NCI-H1105 (cell line): ENCODE data around the gene WHAMM.
"Not testable (repeated sequence)": the region's sequence is repeated elsewhere in the genome, so short reads cannot be mapped to it uniquely, and the experiment has no call there.

ENCODE experiments used
- DNase-seq: peaks from one replicate; lab custom pipeline; 2025; lab: John Stamatoyannopoulos, UW

Gene WHAMM, protein sequence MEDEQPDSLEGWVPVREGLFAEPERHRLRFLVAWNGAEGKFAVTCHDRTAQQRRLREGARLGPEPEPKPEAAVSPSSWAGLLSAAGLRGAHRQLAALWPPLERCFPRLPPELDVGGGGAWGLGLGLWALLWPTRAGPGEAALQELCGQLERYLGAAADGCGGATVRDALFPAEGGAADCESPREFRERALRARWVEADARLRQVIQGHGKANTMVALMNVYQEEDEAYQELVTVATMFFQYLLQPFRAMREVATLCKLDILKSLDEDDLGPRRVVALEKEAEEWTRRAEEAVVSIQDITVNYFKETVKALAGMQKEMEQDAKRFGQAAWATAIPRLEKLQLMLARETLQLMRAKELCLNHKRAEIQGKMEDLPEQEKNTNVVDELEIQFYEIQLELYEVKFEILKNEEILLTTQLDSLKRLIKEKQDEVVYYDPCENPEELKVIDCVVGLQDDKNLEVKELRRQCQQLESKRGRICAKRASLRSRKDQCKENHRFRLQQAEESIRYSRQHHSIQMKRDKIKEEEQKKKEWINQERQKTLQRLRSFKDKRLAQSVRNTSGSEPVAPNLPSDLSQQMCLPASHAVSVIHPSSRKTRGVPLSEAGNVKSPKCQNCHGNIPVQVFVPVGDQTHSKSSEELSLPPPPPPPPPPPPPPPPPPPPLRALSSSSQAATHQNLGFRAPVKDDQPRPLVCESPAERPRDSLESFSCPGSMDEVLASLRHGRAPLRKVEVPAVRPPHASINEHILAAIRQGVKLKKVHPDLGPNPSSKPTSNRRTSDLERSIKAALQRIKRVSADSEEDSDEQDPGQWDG

DNA sequence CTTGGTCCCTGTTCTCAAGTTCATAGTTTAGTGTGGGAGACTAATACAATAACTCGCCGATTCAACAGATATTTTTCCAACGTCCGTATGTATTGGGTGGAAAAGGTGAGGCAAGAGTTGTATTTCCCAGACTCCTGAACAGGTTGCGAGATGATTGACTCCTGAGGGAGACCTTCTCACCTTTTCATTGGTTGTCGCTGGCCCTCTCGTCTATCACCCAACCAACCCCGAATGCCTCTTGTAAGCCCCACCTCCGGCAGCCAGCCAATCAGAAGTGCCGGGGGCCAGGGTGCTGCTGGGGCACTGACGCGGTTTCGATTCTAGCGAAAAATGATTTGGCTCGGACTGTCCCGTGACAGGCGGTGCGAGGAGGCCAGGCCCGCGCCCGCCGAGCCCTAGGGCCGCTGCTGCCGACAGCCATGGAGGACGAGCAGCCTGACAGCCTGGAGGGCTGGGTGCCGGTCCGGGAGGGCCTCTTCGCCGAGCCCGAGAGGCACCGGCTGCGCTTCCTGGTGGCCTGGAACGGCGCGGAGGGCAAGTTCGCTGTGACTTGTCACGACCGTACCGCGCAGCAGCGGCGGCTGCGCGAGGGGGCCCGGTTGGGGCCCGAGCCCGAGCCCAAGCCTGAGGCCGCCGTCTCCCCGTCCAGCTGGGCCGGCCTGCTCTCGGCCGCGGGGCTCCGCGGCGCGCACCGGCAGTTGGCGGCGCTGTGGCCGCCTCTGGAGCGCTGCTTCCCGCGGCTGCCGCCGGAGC lies at the start of gene WHAMM:
TSS of gene WHAMM (plus strand) at position 321 of the 753 bp plus-strand sequence. CDS start at position 420, 99 bp downstream.
- peak; percentile 83 for DNase-seq

DNA sequence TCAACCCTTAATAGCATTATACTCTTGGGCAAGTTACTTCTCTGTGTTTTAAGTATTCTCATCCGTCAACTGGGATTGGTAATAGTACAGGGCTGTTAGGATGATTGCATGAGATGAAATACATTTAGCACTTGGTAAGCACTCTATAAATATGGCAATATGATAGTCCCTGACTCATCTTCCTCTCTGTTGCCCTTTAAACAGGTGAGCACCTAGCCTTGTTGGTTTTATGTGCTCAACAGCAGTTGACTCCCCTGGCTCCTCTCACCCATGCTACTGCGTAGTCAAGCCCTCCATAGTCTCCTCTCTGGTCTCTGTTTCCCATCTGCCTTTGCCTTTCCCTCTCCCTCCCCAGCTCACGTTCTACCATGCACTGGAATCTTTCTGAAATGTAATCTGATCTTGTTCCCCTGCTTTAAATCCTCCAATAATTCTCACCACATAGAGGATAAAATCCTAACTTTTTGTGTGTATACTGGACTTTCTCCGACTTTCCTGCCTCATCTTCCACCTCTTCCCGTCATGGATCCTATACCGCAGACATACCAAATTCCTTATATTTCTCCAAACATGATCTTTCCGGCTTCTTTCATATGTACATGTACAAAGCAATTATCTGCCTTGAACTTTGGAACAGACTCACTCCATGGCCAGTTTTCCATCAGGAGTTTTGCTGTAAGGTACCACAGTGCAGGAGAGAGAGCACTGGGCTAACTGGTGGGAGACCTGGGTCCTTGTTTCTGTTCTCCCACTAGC lies 45.9 kb upstream of the WHAMM start:
- no peak for DNase-seq

DNA sequence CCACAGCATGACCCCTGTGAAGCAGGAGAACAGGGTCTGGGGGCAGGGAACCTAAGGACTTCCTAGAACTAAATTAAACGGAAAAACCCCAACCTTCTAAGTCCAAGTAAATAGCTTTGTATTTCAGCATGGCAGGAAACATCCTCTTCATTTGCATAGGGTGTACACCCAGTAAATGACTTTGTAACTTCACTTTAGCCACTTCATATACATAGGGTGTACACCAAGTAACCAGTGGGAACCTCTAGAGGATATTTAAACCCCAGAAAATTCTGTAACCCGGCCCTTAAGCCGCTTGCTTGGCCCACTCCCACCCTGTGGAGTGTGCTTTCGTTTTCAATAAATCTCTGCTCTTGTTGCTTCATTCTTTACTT lies 45.3 kb upstream of the WHAMM start:
- no peak for DNase-seq

DNA sequence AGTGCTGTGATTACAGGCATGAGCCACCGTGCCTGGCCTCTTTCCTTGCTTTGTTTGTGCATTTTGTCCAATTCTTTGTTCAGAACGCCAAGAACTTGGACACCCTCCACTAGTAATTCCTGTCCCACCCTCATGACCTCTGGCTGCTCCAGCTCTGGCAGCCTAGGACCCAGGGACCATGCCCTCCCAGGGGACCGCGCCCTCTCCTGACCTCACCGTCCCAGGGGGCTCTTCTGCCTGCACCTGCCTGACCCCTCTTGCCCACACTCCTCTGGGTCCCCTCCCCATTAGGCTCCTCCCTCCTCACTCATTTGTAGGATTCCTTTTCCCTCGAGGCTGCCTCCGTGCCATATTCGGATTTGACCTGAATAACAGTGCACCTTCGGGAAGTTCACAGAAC lies 44.7 kb upstream of the WHAMM start:
- no peak for DNase-seq

DNA sequence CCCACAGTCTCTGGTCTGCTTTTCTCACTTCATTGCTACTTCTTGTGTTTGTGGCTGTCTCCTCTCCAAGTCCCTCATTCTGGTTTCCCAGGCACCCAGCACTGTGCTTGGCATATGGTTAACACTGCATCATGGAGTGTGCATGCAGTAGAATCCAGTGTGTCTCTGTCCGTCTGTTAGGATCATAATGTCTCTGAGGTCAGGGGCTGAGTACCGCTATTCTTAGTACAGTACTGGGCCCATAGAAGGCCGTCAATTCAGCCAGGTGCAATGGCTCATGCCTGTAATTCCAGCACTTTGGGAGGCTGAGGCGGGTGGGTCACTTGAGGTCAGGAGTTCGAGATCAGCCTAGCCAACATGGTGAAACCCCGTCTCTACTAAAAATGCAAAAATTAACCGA lies 43.2 kb upstream of the WHAMM start:
- not testable (repeated sequence) for DNase-seq

DNA sequence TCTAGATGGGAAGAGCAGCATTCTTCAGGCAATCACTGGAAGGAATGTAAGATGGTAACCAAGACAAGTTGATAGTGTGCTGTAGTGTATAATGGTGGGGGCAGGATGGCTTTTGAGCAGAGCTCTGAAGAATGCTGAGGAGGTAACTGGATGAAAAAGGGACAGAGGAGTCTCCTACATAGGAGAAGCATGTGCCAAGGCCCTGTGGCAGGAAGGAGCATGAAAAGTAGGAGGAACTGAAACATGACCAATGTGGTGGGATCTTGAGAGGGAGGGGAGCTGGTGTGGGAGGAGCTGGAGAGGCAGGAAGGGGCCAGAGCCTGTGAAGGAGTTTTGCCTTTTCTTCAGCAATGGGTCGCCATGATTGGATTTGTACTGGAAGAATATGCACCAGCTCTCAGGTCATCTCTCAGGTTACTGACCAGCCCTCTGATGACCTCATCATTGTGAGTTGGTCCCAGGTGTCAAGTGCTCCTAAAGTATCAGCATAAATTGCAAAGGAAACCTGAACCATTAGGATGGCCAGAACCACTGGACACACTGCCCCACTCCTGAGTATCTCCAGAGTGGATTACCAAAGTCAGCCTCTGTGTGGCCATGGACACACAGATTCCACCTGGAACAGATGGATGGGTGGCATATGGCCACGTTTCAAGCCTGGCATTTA lies 42.1 kb upstream of the WHAMM start:
- no peak for DNase-seq

DNA sequence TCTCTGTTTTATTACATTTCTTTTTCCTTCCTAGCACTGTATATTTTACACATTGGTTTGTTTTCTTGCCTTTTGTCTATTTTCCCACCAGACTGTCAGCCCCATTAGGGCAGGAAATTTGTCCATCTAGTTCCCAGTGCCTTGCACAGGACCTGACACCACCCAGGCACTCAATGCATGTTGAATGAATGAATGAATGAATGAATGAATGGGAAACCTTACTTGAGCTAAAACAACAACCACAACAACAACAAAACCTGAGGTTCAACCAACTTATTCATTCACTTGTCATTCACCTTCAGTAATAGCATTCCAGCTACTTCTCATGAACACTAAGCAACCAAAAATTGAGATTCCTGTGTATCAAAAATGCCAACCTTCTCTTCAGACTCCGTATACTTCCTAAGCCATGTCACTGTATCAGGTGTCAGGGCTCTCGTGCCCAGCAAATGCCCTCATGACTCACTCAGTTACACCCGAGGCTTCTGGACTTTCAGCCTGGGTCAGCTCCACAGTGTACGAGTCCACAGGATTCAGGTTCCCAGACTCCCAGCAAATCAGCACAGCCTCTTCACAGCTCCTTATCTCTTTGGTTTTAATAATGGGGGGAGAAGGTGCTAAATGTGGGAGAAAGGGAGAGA lies 40.9 kb upstream of the WHAMM start:
- DNase-seq = no peak

DNA sequence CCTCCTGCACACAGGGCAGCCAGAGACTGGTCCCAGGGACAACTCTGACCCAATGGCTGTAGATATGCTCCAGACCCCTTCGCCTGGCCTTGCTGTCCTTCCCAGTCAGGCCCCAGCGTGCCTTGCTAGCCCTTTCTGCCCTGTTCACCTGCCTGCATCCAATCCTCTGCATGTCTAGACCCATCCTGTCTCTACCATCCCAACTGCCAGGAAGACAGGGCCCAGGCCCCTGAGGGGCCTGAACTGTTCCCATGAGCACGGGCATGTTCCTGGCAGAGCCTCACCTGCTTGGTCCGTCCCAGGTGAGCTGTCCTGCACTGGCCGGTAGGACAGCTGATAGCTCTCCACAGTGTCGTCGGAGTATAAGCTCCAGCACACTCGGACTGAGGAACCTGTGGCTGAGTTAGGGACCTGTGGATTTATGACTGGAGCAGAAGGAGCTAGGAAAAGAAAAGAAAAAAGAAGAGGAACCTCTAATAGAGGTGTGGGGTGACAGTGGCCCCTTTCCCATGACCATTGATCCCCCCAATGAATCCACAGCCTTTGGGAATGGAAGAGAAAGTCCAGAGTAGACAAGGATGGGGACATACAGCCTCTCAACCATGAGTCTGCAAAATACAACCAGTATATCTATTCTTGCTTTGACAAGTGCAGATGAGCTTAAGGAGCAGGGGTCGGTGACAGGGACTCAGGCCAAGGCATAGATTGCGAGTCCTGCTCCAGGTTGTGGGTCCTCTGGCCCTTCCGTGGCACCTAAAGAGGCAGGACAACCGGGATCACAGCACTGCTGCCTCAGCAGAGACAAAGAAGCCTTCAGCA lies 37.4 kb upstream of the WHAMM start:
- DNase-seq = no peak

DNA sequence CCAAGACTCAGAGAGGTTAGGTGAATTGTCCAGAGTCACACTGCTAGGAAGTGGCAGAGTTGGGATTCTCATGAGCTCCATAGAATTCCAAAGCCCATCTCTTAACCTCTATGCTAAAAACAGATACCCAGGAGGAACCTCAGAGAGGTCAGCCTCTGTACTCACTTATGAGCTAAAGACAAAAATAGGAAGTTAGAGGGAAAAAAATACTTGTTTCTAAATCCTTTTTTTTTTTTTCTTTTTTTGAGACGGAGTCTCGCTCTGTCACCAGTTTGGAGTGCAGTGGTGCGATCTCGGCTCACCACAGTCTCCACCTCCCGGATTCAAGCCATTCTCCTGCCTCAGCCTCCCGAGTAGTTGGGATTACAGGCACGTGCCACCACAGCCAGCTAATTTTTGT lies 34.9 kb upstream of the WHAMM start:
- DNase-seq = no peak

DNA sequence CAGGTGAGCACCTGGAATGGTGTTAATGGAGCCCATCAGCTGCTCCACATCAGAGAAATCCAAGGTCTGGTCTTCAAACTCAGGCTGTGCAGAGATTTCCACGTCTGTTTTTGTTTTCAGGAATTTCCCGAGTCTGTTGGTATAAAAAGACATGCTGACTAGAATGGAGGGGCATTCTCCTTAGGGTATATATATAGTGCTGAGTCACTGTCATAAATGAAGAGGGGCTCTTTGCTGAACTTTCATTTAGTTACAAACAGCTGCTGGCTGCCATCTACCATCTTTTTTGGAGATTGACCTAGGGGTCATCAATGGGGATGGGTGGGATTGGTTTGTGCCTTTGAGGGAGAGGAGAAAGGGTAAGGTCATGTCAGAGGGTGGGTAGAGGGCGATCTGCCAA lies 30.7 kb upstream of the WHAMM start:
- DNase-seq = no peak

DNA sequence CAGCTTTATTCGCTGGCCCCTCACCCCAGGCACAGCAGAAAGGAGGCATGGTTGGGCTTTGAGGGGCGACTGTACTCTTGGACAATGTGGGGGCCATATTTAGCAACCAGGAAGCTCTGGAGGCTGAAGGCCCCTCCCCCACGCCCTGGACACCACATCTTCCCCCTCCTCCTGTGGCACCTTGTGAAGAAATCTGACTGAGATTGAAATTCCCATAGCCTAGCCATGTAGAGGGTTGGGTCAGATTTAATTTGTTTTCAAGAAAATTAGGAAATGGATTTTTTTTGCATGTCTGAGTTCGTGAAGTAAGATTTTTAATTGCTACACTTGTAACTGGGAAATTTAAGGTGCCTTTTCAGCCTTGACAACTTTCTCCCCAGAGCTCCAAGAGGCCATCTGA lies 28.1 kb upstream of the WHAMM start:
- DNase-seq = no peak

DNA sequence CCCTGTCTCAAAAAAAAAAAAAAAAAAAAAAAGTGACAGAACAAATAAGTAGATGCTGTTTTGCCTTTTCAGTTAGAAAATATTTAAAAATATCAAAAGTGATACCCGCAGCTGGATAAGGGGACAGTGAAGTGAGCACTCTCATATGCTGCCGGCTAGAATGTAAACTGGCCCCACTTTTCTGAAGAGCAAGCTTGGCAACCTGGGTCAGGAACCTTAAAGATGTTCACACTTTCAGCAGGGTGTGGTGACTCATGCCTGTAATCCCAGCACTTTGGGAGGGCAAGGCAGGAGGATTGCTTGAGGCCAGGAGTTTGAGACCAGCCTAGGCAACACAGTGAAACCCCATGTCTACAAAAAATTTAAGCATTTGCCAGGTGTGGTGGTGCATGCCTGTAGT lies 20.9 kb upstream of the WHAMM start:
- DNase-seq = no peak

DNA sequence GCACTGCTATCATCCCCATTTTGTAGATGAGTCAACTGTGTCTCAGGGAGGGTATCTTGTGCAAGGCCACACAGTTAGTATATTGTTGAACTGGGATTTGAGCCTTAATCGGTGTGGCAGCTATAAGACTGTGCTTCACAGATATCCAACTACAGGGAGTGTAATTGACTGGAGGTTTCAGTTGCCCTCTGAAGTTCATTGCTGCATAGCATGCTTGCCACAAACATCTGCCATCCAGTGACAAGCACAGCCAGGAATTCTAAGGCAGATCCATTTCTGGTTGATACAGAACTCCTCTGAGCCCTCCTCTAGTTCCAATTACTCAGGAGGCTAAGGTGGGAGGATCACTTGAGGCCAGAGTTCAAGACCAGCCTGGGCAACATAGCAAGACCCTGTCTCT lies 19.9 kb upstream of the WHAMM start:
- no peak for DNase-seq

DNA sequence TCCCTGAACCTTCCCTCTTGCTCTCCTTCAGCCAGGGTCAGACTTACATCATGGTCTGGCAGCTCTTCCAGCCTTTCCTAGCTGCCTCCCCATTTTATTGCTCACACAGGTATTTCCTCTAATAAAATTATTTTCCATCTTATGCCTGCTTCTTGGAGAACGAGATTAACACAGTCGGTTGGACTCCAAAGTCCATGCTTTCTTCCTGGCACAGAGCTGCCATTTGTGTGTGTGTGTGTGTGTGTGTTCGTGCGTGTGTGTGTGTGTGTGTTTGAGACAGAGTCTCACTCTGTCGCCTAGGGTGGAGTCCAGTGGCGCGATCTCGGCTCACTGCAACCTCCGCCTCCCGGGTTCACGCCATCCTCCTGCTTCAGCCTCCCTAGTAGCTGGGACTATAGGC lies 19.1 kb upstream of the WHAMM start:
- no peak for DNase-seq

DNA sequence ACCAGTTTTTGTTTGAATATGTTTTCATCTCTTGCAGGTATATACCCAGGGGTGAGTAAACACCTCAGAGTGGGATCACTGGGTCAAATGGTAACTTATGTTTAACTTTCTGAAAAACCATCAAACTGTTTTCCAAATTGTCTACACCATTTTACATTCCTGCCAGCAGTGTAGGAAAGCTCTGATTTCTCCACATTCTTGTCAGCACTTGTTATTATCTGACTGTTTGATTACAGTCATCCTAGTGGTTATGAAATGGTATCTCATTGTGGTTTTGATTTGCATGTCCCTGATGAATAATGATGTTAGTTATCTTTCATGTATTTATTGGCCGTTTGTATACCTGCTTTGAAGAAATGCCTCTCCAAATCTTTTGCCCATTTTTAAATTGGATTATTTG lies 17.4 kb upstream of the WHAMM start:
- DNase-seq = no peak

DNA sequence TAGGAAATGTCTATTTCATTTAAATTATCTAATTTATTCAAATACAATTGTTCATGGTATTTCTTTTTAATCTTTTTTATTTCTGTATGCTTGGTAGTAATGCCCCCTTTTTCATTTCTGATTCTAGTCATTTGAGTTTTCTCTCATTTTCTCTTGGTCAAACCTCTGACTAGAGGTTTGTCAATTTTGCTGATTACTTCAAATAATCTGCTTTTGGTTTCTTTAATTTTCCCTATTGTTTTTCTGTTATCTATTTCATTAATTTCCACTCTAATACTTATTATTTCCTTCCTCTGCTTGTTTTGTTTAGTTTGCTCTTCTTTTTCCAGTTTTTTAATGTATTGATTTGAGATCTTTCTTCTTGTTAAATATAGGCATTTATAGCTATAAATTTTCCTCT lies 15.7 kb upstream of the WHAMM start:
- no peak for DNase-seq

DNA sequence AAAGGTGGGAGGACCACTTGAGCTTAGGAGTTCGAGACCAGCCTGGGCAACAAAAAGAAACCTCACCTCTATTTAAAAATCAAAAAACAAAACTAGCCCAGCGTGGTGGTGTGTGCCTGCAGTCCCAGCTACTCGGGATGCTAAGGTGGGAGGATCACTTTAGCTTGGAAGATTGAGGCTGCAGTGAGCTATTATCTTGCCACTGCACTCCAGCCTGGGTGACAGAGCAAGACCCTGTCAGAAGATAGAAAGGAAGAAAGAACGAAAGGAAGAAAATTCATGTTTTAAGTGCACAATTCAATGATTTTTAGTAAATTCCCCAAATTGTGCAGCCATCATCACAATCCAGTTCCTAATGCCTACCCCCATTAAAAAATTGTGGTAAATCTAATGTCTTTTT lies 11.3 kb upstream of the WHAMM start:
- DNase-seq = no peak

DNA sequence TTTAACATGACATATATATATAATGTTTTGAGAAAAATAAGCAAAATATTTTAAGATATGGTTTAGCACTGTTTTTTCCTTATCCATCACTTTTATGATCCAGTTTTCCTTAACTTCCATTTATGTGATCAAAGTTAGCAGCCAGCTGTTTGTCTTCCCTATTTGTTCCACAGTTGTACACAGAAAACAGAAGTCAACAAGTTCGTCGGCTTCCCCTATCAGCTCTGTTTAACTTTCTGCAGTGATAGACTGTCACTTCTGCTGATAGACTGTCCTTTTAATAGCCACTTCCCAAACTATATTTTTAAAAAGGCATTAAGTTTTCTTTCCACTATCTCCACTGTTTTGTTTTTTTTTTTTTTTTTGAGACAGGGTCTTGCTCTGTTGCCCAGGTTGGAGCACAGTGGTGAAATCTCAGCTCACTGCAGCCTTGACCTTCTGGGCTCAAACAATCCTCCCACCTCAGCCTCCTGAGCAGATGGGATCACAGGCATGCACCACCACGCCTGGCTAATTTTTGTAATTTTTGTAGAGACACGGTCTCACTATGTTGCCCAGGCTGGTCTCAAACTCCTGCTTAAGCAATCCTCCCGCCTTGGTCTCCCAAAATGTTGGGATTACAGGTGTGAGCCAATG lies 10.8 kb upstream of the WHAMM start:
- DNase-seq = no peak

DNA sequence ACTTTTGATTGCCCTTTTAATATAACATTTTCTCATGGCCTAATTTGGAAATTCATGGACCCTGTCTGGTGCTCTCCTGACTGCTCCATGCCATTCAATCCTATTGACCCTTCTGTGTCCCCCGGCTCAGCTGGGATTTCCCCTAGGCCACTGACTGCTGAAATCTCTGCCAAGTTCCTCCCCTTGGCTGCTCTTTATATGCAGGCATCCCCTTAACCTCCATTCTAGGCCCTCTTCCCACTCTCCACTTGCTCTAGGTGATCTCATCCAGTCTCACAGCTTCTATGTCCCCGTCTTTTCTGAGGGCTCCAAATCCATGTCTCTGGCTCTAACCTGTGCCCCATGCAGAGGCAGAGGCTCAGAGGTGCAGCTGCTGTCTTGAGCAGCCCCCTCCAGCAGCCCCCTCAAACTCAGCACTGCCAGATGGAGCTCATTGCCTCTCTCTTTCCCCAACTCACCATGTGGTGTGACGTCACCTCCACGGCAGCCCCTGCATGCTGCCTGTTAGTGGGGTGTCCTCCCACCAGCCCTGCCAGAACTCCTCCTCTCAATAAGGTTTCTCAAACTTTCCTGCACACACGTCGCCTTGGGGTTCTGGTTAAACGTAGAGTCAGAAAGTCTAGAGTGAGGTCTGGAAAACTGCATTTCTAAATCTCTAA lies 10.1 kb upstream of the WHAMM start:
- DNase-seq = no peak
